ENCODE results near the gene COL23A1.

COL23A1 gene

DNA sequence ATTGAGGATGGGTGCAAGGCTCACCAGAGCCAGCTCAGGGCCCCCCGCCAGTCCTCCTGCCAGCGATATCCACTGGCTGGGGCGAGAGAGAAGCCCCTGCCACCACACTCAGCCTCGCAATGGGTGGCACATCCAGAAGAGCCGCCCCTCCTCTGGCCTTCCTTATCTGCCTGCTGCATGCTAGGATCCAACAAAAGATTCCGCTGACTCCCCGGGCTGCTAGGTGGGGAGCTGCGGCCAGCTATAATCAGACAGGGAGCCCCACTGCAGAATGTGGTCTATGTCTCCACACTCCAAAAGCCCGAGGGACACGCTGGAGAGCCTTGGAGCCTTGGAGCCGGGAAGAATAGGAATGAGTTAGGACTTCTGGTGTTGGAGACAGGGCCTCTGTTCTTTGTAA lies 32.8 kb downstream of the COL23A1 start:
- FAIRE-seq: no peak

DNA sequence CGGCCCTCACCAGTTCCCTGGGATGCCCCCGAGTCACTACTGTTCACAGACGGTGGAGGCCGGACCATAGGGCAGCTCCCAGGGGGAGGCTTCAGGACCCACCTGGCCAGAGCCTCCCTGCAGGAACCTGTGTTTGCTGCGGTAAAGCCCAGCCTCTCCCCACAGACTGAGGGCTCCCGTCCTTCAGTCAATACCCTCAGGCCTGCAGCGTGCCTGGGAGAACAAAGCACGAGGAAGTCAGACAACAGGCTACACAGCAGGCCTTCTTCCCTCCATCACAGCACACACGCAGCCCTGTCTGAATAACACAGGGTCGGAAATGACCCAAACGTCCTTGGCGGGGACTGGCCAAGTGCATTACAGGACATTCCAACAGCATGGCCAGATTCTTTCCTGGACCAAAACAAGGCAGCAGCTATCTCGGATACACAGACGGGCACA lies 34.4 kb downstream of the COL23A1 start:
- DNase-seq (ENCODE audit: low spot score) (no peak), FAIRE-seq (no peak)

More for the DNA sequence above, 32.8 kb downstream of the COL23A1 start:
- no peak for DNase-seq (ENCODE audit: low spot score)

DNA sequence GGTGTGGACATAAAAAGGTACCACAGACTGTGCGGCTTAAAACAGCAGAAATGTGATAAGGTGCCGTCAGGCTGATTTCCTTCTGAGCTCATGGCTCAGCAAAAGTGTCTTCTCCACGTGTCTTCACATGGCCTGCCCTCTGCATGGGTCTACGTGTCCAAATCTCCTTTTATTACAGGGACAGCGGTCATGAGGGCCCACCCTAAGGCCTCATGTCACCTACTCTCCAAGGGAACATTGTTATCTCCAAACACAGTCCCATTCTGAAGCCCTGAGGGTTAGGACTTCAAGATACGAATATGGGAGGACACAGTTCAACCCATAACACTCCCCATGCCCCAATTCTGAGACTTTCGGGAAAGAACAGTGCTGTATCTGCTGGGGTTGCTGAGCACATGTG lies 35.2 kb downstream of the COL23A1 start:
- no peak for DNase-seq (ENCODE audit: low spot score)
- FAIRE-seq: no peak

DNA sequence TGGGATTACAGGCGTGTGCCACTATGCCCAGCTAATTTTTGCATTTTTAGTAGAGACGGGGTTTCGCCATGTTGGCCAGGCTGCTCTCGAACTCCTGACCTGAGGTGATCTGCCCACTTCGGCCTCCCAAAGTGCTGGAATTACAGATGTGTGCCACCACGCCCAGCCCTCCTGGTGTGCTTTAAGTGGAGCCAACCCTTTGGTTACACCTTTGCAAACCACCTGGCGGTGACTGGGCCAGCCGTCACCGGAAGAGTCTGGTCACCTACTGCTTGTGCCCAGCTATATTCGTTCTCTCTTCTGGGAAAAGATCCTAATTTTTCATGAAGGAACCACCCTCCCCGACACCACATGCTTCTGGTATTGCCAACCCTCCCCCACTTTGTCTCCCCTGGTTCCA lies 35.9 kb downstream of the COL23A1 start:
- FAIRE-seq: no peak
- DNase-seq (ENCODE audit: low spot score): no peak

DNA sequence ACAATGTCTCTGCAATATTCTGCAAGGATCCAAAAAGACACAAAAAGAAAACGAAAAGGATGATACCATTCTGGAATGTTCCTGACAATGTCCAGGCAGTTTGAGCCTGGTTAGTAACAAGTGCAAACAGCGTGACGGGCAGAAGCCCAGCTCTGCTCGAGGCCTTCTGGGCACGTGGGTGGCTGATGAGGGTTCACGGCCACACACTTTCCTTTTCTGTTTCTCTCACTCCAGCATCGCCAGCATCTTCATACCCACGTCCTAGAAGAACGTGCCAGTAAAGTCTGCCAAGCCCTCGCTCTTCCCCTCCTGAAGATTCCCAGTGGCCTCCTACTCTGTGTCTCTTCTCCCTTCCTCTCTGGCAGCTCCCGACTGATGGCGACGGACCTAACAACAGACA lies 36.7 kb downstream of the COL23A1 start:
- DNase-seq (ENCODE audit: low spot score): no peak
- no peak for FAIRE-seq

DNA sequence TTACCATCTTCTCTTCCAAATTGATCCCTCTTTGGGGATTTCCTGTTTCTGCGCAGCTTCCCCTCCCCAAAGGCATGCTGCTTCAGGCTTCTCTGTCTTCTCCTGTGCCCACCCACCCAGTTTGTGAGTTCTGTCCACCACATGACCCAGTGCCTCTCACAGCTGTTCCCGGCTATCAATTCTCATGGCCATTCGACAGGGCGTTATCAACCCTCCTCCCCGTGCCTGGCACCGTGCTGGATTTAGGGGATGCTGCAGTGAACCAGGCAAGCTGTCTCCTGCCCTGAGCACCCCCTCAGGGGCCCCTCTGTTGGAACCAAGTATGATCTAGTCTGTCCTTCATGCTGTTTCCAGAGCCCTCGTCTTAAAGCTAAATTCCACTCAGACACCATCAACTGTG lies 38.7 kb downstream of the COL23A1 start:
- DNase-seq (ENCODE audit: low spot score) (no peak), FAIRE-seq (no peak)

DNA sequence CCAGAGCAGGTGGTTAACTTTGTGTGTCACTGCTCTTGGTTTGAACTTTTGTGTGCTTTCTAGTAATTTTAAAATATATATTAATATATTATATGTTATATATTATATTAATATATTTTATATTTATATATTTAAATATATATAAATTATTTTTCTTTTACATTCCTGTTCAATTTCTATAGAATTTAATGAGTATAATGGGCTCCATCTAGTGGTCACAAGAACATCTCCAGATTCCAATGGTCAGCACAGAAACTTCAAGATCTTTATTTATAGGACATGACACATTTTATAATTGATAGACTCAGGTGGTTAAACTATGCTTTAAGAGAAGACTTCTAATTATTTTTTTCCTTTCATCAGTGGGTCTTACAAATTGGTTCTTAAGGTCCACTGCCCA lies 39.1 kb downstream of the COL23A1 start:
- DNase-seq (ENCODE audit: low spot score) (peak; percentile 57), FAIRE-seq (peak; percentile 97)

DNA sequence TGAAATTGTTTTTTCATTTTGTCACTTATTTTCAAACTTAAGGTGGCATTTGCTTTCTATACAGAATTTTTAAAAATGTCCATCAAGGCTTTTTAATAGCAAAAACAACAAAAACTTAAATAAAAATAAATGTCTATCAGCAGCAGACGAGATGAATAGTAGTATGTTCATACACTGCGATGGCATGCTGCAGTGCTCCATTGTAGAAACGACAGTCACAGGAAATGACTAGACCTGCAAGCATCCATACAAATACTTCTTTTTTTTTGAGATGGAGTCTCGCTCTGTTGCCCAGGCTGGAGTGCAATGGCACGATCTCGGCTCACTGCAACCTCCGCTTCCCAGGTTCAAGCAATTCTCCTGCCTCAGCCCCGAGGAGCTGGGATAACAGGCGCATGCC lies 41.4 kb downstream of the COL23A1 start:
- DNase-seq (ENCODE audit: low spot score) (peak; percentile 23), FAIRE-seq (no peak)

DNA sequence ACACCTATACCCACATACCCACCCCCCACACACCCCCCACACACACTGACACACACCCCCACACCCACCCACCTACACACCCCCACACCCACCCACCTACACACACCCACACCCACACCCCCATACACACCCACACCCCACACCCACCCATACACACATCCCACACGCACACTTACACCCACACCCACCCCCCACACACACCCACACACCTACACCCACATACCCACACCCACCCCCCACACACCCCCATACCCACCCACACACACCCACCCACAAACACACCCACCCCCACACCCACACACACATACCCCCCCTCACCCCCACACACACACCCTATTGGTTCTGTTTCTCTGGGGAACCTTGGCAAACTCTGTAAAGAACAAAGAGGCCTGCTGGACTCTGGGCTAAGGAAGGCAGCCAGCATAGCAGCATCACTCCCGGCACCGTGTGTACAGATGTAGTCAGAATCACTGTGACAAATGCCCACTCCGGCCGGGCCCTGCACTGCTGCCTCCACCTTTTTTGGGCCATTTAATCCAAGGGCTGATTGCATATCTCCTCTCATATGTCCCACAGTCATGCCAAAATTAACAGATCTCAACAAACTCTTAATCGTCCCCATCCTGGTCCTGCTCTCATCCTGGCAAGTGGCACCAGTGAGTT lies 42.3 kb downstream of the COL23A1 start:
- FAIRE-seq (no peak), DNase-seq (ENCODE audit: low spot score) (no peak)

DNA sequence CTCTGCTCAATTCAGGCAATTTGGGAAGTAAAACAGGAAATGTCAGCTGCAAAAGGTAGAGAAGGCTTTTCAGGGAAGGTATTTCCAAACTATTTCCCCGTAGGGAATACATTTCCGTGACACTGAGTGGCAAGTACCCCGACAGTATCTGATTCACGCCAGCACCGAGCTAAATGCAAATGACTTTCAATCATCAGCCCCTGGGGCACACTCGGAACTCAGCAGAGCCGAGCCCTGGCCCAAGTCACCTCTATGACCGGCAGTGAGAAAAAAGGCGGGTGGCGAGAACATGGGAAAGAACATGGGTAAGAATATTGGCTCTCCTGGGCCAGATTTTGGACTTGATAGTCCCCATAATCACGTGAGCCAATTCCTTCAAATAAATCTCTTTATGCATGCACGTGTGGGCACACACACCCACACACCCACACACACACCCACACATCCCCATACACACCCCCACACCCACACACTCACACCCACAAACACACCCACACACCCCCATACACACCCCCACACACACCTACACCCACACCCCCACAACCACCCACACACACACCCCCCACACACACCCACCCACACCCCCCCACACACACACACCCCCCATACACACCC lies 43.0 kb downstream of the COL23A1 start:
- DNase-seq (ENCODE audit: low spot score) (no peak), FAIRE-seq (no peak)

DNA sequence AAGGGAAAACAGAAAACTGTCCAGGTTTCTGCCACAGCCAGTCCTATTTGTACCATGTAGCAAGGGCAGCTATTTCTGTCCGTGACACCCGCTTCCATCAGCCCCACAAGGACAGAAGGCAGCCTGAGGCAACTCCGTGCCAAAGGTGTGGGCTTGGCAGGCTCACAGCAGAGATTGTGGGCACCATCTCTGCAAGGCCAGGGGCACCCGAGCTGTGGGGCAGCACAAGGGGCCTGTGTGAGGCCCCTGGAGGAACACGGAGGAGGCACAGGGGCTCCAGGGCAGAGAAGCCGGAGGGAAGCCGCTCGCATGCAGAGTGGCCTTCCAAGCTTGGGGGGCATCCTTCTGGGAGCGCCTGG lies 43.5 kb downstream of the COL23A1 start:
- DNase-seq (ENCODE audit: low spot score): no peak
- FAIRE-seq: no peak

DNA sequence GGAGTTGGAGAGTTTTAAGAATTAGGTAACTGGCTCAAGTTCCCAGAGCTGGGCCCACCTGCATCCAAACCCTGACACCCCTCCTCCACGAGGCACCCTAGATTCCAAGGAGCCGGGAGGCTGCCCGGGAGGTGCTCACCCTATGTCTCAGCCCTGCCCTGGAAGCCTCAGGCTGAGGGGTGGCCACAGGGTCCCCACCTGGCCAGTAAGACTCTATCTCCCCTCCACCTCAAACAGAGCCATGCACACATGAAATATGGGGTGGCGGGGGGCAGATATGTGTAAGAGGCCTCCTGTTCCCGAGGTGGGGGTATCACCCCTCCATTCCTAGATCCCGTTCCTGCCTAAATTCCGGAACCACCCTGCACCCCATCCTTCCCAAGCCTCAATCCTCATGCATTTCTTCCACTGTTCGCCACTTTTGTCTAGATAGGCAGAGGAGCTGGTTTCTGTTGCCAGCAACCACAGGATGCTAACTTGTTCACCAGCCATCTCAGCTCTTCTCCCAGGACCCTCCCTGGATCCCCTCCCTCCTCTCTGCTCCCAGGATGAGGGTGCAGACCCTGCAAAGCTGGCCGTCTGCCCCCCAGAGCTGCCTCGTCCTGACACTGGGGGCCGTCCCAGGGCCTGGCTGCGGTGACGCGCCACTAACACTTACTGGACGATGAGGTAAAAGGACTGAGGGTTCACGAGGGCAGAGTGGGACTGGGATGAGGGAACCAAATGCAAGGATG lies 44.1 kb downstream of the COL23A1 start:
- DNase-seq (ENCODE audit: low spot score) (no peak), FAIRE-seq (no peak)

DNA sequence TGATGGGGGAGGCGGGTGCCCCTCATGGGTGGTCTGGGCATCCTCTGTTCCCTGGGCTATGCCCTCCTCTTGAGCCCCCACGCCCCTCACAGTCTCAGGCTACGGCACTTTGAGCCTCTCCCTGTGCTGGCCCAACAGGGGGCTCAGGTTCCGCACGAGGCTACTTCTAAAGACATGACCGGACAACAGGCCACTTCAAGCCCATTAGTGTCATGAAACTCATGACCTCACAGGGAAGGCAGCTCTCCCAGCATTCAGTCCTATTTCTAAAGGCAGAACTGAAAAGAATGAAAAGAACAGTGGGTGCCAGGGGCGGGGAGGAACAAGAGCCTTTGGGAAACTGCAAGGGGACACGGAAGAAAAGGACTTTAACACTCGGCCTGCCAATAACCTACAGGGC lies 45.0 kb downstream of the COL23A1 start:
- DNase-seq (ENCODE audit: low spot score) (no peak), FAIRE-seq (no peak)

DNA sequence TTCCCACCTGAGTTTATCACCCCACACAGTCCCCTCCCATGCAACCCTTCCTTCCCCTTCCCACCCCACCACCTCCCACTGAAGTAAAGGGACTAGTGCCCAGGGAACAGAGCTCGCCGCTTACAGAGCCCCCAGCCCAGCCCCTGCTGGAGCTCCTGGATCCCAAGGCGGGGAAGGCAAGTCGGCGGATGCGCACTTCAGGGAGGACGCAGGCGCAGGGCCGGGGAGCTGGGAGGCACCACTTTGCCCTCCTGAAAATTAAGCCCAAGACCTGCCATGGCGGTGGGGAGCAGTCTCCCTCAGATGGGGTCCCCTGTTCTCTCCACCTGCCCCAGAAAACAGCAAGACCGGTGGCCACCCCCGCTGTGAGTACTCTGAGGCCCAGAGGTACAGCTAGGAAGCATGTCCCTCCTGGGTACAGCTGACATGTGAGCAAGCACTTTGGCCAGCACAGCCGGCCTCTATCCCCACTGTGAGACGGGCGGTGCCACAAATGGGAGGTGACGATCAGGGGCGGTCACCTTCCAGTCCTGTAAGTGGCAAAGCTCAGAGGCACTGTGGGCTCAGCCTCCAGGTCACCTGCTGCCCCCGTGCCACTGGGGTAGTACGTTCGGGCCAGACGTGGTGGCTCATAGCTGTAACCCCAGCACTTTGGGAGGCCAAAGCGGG lies 45.9 kb downstream of the COL23A1 start:
- DNase-seq (ENCODE audit: low spot score): no peak
- FAIRE-seq: no peak

DNA sequence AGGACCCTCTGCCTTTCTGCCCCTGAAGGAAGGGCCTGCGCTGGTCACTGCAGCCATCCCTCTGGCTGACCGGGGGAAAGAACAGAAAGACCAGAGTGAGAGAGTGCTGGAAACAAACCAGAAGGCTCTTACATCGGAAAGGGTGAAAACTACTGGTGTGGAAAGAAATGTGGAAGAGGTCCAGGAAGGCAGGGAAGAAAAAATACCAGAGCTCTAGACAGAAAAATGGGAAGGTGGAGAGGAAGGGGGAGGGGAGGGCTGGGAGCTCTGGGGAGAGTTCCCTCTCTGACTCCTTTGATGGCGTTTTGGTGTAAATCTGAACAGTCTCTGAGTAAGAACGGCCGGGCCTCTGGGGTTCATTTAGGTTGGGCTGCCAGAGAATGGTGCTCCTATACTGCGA lies 47.7 kb downstream of the COL23A1 start:
- peak; percentile 51 for DNase-seq (ENCODE audit: low spot score)
- peak; percentile 40 for FAIRE-seq

DNA sequence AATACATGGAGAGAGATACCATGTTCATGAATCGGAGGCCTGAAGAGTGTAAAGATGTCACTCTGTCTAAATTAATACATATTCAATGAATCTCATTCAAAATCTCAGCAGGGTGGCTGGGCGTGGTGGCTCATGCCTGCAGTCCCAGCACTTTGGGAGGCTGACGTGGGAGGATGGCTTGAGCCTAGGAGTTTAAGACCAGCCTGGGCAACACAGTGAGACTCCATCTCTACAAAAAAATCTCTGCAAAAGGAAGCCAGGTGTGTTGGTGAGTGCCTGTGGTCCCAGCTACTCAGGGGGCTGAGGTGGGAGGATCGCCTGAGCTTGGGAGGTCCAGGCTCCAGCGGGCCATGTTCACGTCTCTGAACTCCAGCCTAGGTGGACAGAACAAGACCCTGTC lies 49.7 kb downstream of the COL23A1 start:
- FAIRE-seq (no peak), DNase-seq (ENCODE audit: low spot score) (no peak)

DNA sequence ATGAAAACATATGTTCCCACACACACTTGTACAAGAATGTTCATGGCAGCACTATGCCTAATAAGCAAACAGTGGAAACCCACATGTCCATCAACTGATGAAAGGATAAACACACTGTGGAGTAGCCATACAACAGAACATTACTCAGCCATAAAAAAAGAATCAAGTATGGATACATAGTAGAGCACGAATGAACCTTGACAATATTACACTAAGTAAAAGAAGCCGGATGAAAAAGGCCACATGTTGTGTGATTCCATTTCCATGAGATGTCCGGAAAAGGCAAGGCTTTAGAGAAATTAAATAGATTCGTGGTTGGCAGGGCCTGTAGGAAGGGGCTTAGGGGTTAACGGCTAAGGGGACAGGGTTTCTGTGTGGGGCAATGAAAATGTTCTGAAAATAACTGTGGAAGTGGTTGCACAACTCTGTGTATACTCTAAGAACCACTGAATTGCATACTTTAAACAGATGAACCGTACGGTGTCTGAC lies 51.4 kb downstream of the COL23A1 start:
- DNase-seq (ENCODE audit: low spot score): no peak
- FAIRE-seq: no peak

DNA sequence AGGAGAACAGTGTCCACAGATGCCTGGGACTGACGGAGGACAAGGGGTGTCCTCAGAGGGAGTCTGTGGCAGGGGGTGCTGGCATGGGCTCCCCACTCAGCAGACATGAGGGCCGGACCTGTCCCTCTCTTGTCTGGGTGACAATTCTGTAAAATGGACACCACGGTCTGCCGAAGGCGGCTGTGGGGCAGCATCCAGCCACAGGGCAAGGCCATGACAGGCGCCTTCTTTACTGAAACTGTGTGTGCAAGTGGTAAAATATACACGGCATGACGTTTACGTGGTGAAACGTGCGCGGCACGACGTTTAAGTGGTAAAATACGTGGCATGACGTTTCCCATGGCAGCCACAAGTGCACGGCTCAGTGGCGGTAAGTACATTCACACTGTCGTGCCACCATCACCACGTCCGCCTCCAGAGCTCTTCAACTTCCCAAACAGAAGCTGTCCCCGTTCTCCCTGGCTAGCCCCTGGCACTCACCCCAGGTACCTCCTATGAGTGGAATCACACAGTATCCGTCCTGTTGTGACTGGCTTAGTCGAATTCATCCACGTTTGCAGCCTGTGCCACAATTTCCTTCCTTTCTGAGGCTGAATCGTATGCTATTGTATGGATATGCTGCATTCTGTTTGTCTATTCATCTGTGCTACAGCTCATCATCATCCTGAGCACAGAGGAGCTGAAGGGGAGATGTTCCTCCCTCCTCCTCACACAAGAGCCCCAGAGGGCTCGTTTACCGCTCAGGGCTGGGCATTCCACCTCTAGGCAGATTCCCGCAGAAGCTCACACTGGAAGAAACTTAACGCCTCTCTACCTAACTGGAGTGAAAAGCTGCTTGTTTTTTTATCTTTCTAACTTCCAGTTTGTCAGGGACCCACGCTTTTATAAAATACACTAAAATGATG lies 52.5 kb downstream of the COL23A1 start:
- DNase-seq (ENCODE audit: low spot score) (no peak), FAIRE-seq (no peak)

DNA sequence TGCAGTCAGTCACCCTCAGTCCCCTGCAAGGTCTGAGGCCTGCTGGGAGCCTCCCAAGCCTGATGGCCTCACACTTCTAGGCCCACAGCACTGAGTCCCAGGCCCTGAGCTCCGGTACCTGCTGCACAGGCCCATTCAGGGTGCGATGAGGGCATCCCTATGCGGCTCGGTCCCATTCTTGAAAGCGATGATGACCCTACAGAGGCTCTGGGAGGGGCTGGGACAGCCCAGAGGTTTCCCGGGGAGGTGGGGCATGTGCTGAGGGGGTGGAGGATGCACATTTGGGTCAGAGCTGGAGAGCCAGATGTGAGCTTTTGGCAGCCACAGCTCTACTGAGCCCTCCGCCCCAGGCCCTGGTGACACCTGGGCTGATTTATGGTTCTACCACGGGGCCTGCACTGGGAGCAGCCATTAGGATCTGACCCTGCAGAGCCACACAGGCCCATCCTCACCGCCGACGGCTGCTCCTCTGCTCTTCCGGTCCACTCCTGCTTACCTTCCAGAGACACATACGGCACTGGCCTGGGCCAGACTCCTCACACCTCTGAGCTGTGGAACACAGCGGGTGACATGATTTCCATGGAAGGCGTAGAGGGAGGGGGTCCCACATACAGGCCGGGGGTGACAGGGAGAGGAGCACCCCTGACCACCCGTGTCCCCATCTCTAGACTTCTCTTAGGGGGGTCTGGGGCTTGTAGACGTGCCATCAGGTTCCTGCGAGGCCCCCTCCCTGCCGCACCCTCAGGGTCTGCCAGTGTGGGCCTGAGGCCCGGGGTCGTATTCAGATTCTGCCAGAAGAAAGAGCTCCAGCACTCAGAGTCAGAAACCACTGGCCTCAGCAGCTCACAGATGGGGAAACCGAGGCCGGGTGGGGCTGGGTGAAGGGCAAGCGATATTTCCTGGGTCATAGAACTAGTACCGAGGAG lies 53.4 kb downstream of the COL23A1 start:
- DNase-seq (ENCODE audit: low spot score): no peak
- no peak for FAIRE-seq

Measured in RCC 7860 (cell line).